Measurements from ENCODE around the gene VWCE. TPM values are rescaled to one million over a fixed set of nuclear protein-coding genes. Genes with fewer than 3 reads are reported as not detected.

VWCE gene
- polyA plus RNA-seq, 1 donor (not counting 4 experiments of a cell fraction or from before 2014, with no cell fraction given): 0.30 TPM

- Histone ChIP-seq H3K36me3 (ENCODE audit: control insufficient read depth in 2 of 2, extremely low read depth in 1 of 2, insufficient read depth in 2 of 2, low read length in 2 of 2) (peaks cover 3 to 9% of the 10 kb centered on the region in 2 experiments), H3K9me3 (ENCODE audit: control insufficient read depth, low read depth, low read length) (no peaks in the 10 kb centered on the region), H3K27ac (ENCODE audit: control insufficient read depth, insufficient read depth, low read length) (no peak overlapping the region), H3K27me3 (ENCODE audit: control insufficient read depth, extremely low read depth, insufficient read depth, low read length) (no peaks in the 10 kb centered on the region), H3K9ac (ENCODE audit: control insufficient read depth, extremely low read depth, insufficient read depth, low read length) (no peak overlapping the region), H3K4me1 (ENCODE audit: control insufficient read depth, extremely low read depth, insufficient read depth, low read length) (peaks cover 15% of the 10 kb centered on the region), H3K4me3 (ENCODE audit: control insufficient read depth in 2 of 3, extremely low read depth in 1 of 3, insufficient read depth in 2 of 3, low read depth in 1 of 3, low read length in 3 of 3) (no peak overlapping the region), H3K9me1 (ENCODE audit: control insufficient read depth, extremely low read depth, insufficient read depth, low read length) (no peaks in the 10 kb centered on the region), H3K79me2 (ENCODE audit: control insufficient read depth, insufficient read depth, low read length) (peaks cover under 1% of the 10 kb centered on the region), H4K20me1 (ENCODE audit: control insufficient read depth, extremely low read depth, insufficient read depth, low read length) (no peaks in the 10 kb centered on the region), H3K4me2 (ENCODE audit: control insufficient read depth, extremely low read depth, insufficient read depth, low read depth, low read length) (no peak overlapping the region), H2AFZ (ENCODE audit: control insufficient read depth, low read length) (no peak overlapping the region)
- dilution Hi-C loops (cut with MboI; ENCODE audit: extremely low pct_ligation_motif_present, low sequenced_read_pairs): no loop called here
- DNase-seq (ENCODE audit: low read depth, low spot score) (no peak), FAIRE-seq (no peak)
- TF ChIP-seq EZH2 (IDR thresholded peaks at IDR 0.05; ENCODE audit: low read length): no peak
- no peak for TF ChIP-seq CTCF (optimal IDR thresholded peaks at IDR 0.05 in 1 of 3, IDR thresholded peaks at IDR 0.05 in 1 of 3, conservative IDR thresholded peaks at IDR 0.05 in 1 of 3; ENCODE audit: extremely low read depth in 1 of 3, insufficient read depth in 2 of 3, low read length in 3 of 3)
These were observed 42.8 kb upstream of the VWCE start for GRCh38 chr11:61337706-61338470.

GRCh38 chr11:61336171-61336935 lies 41.2 kb upstream of the VWCE start:
- DNase-seq (ENCODE audit: low read depth, low spot score) (peak; percentile 50), FAIRE-seq (no peak)
- Histone ChIP-seq H4K20me1 (ENCODE audit: control insufficient read depth, extremely low read depth, insufficient read depth, low read length) (peaks cover 3% of the 10 kb centered on the region), H3K27ac (ENCODE audit: control insufficient read depth, insufficient read depth, low read length) (no peak overlapping the region), H3K27me3 (ENCODE audit: control insufficient read depth, extremely low read depth, insufficient read depth, low read length) (no peaks in the 10 kb centered on the region), H3K9ac (ENCODE audit: control insufficient read depth, extremely low read depth, insufficient read depth, low read length) (no peak overlapping the region), H3K4me3 (ENCODE audit: control insufficient read depth in 2 of 3, extremely low read depth in 1 of 3, insufficient read depth in 2 of 3, low read depth in 1 of 3, low read length in 3 of 3) (no peak overlapping the region), H3K79me2 (ENCODE audit: control insufficient read depth, insufficient read depth, low read length) (peaks cover 16% of the 10 kb centered on the region), H3K4me1 (ENCODE audit: control insufficient read depth, extremely low read depth, insufficient read depth, low read length) (peaks cover 21% of the 10 kb centered on the region), H2AFZ (ENCODE audit: control insufficient read depth, low read length) (no peak overlapping the region), H3K9me1 (ENCODE audit: control insufficient read depth, extremely low read depth, insufficient read depth, low read length) (no peaks in the 10 kb centered on the region), H3K9me3 (ENCODE audit: control insufficient read depth, low read depth, low read length) (no peaks in the 10 kb centered on the region), H3K36me3 (ENCODE audit: control insufficient read depth in 2 of 2, extremely low read depth in 1 of 2, insufficient read depth in 2 of 2, low read length in 2 of 2) (peaks cover 0 to 6% of the 10 kb centered on the region in 2 experiments), H3K4me2 (ENCODE audit: control insufficient read depth, extremely low read depth, insufficient read depth, low read depth, low read length) (no peak overlapping the region)
- dilution Hi-C loops (cut with MboI; ENCODE audit: extremely low pct_ligation_motif_present, low sequenced_read_pairs): no loop called here
- peak; percentile 98 to 99 (median 99) for TF ChIP-seq CTCF (optimal IDR thresholded peaks at IDR 0.05 in 1 of 3, IDR thresholded peaks at IDR 0.05 in 1 of 3, conservative IDR thresholded peaks at IDR 0.05 in 1 of 3; ENCODE audit: extremely low read depth in 1 of 3, insufficient read depth in 2 of 3, low read length in 3 of 3)
- TF ChIP-seq EZH2 (IDR thresholded peaks at IDR 0.05; ENCODE audit: low read length): no peak

Data from keratinocyte (primary cell).